ENCODE results near the gene BTN1A1.
A peak's percentile ranks its signal among the peaks of the same experiment; 100 is the strongest.

Gene BTN1A1

GRCh38 chr6:26472549-26473290 is 27.4 kb upstream of the BTN1A1 start:
- ATAC-seq (no peak), DNase-seq (no peak)
- peaks cover 18 to 20% of the 10 kb centered on the region in 2 donors for H3K9me3 Mint-ChIP-seq
- no peaks in the 10 kb centered on the region for H3K27me3 Mint-ChIP-seq
- H3K4me3 Mint-ChIP-seq, result peak overlapping the region; percentile 98 to 100
- peaks cover 43% of the 10 kb centered on the region for H3K4me1 Mint-ChIP-seq
- H3K27ac Mint-ChIP-seq, result peak overlapping the region; percentile 100

- Mint-ChIP-seq H3K9me3 (peaks cover 18 to 20% of the 10 kb centered on the region in 2 donors), H3K27me3 (no peaks in the 10 kb centered on the region), H3K27ac (peak overlapping the region; percentile 100), H3K4me1 (peaks cover 43% of the 10 kb centered on the region), H3K4me3 (peak overlapping the region; percentile 98 to 100)
- ATAC-seq (no peak), DNase-seq (no peak)
Measured at GRCh38 chr6:26473429-26473757, 26.7 kb upstream of the BTN1A1 start.

- Mint-ChIP-seq H3K4me1 (peaks cover 38% of the 10 kb centered on the region), H3K27ac (peak overlapping the region; percentile 100), H3K9me3 (peaks cover 18 to 20% of the 10 kb centered on the region in 2 donors), H3K27me3 (no peaks in the 10 kb centered on the region), H3K4me3 (peak overlapping the region; percentile 98 to 100)
- DNase-seq (peak; percentile 75 to 87), ATAC-seq (peak; percentile 97)
Measured at GRCh38 chr6:26473758-26474438, 26.2 kb upstream of the BTN1A1 start.

- ATAC-seq (no peak), DNase-seq (no peak)
- H3K27me3 Mint-ChIP-seq, result no peaks in the 10 kb centered on the region
- H3K4me3 Mint-ChIP-seq, result peak overlapping the region; percentile 98 to 100
- H3K27ac Mint-ChIP-seq, result peak overlapping the region; percentile 100
- H3K4me1 Mint-ChIP-seq, result peaks cover 37% of the 10 kb centered on the region
- peaks cover 18 to 20% of the 10 kb centered on the region in 2 donors for H3K9me3 Mint-ChIP-seq
Measured at GRCh38 chr6:26474439-26474881, 25.6 kb upstream of the BTN1A1 start.

- peaks cover 18 to 20% of the 10 kb centered on the region in 2 donors for H3K9me3 Mint-ChIP-seq
- peak overlapping the region in 1 of 2 donors; percentile 88 for H3K27ac Mint-ChIP-seq
- no peak overlapping the region for H3K4me3 Mint-ChIP-seq
- no peak for DNase-seq
- peaks cover 37% of the 10 kb centered on the region for H3K4me1 Mint-ChIP-seq
- ATAC-seq, result no peak
- H3K27me3 Mint-ChIP-seq, result no peaks in the 10 kb centered on the region
Measured at GRCh38 chr6:26475823-26476729, 24.0 kb upstream of the BTN1A1 start.

- Mint-ChIP-seq H3K4me1 (peaks cover 37% of the 10 kb centered on the region), H3K27me3 (no peaks in the 10 kb centered on the region), H3K4me3 (peak overlapping the region in 1 of 2 donors; percentile 10), H3K9me3 (peaks cover 10 to 12% of the 10 kb centered on the region in 2 donors), H3K27ac (peak overlapping the region in 1 of 2 donors; percentile 88)
- ATAC-seq, result no peak
- no peak for DNase-seq
Measured at GRCh38 chr6:26476896-26477295, 23.2 kb upstream of the BTN1A1 start.

- no peak overlapping the region for H3K27ac Mint-ChIP-seq
- H3K27me3 Mint-ChIP-seq, result no peaks in the 10 kb centered on the region
- ATAC-seq (no peak), DNase-seq (no peak)
- H3K4me1 Mint-ChIP-seq, result peaks cover 36% of the 10 kb centered on the region
- H3K4me3 Mint-ChIP-seq, result no peak overlapping the region
- H3K9me3 Mint-ChIP-seq, result peaks cover 5 to 7% of the 10 kb centered on the region in 2 donors
Measured at GRCh38 chr6:26477426-26477825, 22.7 kb upstream of the BTN1A1 start.

GRCh38 chr6:26478100-26478984 is 21.8 kb upstream of the BTN1A1 start:
- H3K4me3 Mint-ChIP-seq, result no peak overlapping the region

GRCh38 chr6:26478985-26479278 is 21.2 kb upstream of the BTN1A1 start:
- H3K4me1 Mint-ChIP-seq, result peaks cover 24% of the 10 kb centered on the region
- no peak overlapping the region for H3K27ac Mint-ChIP-seq
- DNase-seq, result no peak

More at GRCh38 chr6:26478100-26478984, 21.8 kb upstream of the BTN1A1 start:
- H3K27me3 Mint-ChIP-seq, result no peaks in the 10 kb centered on the region
- H3K27ac Mint-ChIP-seq, result peak overlapping the region in 1 of 2 donors; percentile 82
- H3K4me1 Mint-ChIP-seq, result peaks cover 27% of the 10 kb centered on the region
- no peaks in the 10 kb centered on the region for H3K9me3 Mint-ChIP-seq
- ATAC-seq (no peak), DNase-seq (no peak)

GRCh38 chr6:26482338-26482737 is 17.8 kb upstream of the BTN1A1 start:
- Mint-ChIP-seq H3K9me3 (peaks cover 0 to 3% of the 10 kb centered on the region in 2 donors), H3K4me3 (no peak overlapping the region)

More at GRCh38 chr6:26478985-26479278, 21.2 kb upstream of the BTN1A1 start:
- Mint-ChIP-seq H3K27me3 (no peaks in the 10 kb centered on the region), H3K9me3 (no peaks in the 10 kb centered on the region), H3K4me3 (no peak overlapping the region)
- ATAC-seq, result no peak

GRCh38 chr6:26483727-26484126 is 16.4 kb upstream of the BTN1A1 start:
- H3K4me1 Mint-ChIP-seq, result no peaks in the 10 kb centered on the region
- H3K27me3 Mint-ChIP-seq, result no peaks in the 10 kb centered on the region
- no peak for ATAC-seq
- H3K27ac Mint-ChIP-seq, result no peak overlapping the region
- no peak overlapping the region for H3K4me3 Mint-ChIP-seq
- DNase-seq, result no peak
- peaks cover 0 to 10% of the 10 kb centered on the region in 2 donors for H3K9me3 Mint-ChIP-seq

More at GRCh38 chr6:26482338-26482737, 17.8 kb upstream of the BTN1A1 start:
- DNase-seq (no peak), ATAC-seq (no peak)
- H3K27ac Mint-ChIP-seq, result no peak overlapping the region
- no peaks in the 10 kb centered on the region for H3K27me3 Mint-ChIP-seq
- H3K4me1 Mint-ChIP-seq, result peaks cover 2% of the 10 kb centered on the region

- Mint-ChIP-seq H3K27me3 (no peaks in the 10 kb centered on the region), H3K4me3 (no peak overlapping the region), H3K27ac (no peak overlapping the region)
Measured at GRCh38 chr6:26484161-26484560, 15.9 kb upstream of the BTN1A1 start.

GRCh38 chr6:26485112-26485780 is 14.9 kb upstream of the BTN1A1 start:
- DNase-seq (no peak), ATAC-seq (no peak)
- H3K27me3 Mint-ChIP-seq, result no peaks in the 10 kb centered on the region
- no peak overlapping the region for H3K4me3 Mint-ChIP-seq
- H3K9me3 Mint-ChIP-seq, result peaks cover 0 to 10% of the 10 kb centered on the region in 2 donors
- H3K4me1 Mint-ChIP-seq, result no peaks in the 10 kb centered on the region
- no peak overlapping the region for H3K27ac Mint-ChIP-seq

More at GRCh38 chr6:26484161-26484560, 15.9 kb upstream of the BTN1A1 start:
- Mint-ChIP-seq H3K9me3 (peaks cover 0 to 10% of the 10 kb centered on the region in 2 donors), H3K4me1 (no peaks in the 10 kb centered on the region)
- ATAC-seq (no peak), DNase-seq (no peak)

- no peaks in the 10 kb centered on the region for H3K4me1 Mint-ChIP-seq
Measured at GRCh38 chr6:26486358-26486757, 13.7 kb upstream of the BTN1A1 start.

More at GRCh38 chr6:26486358-26486757, 13.7 kb upstream of the BTN1A1 start:
- H3K9me3 Mint-ChIP-seq, result peaks cover 0 to 10% of the 10 kb centered on the region in 2 donors
- H3K27ac Mint-ChIP-seq, result no peak overlapping the region
- no peak for ATAC-seq
- no peak overlapping the region for H3K4me3 Mint-ChIP-seq
- H3K27me3 Mint-ChIP-seq, result no peaks in the 10 kb centered on the region
- no peak for DNase-seq

Measured in stimulated activated naive CD8-positive, alpha-beta T cell treated with anti-CD3 and anti-CD28 coated beads, Interleukin-15, amount 100 ng/mL, for 72 hours (primary cell).